WTC11 (cell line): ENCODE measurements around the gene FANCL.

Source experiments
- ATF1 ChIP-seq: sonication (generic); formaldehyde crosslinking; IDR thresholded peaks from 2 replicates; pipeline ENCODE4 v1.8.1; 2023; ENCODE audit warnings: mild to moderate bottlenecking, moderate library complexity, missing genetic modification reagents
- CREM ChIP-seq: sonication (generic); formaldehyde crosslinking; IDR thresholded peaks from 2 replicates; pipeline ENCODE4 v1.8.1; 2022; ENCODE audit warnings: mild to moderate bottlenecking, missing genetic modification reagents, moderate library complexity
- CTCF ChIP-seq: fragments of 200-600 bp; IDR thresholded peaks from 2 replicates; pipeline ENCODE4 v1.8.0; 2022; ENCODE audit warnings: antibody characterized with exemption
- ELF4 ChIP-seq: sonication (generic); formaldehyde crosslinking; IDR thresholded peaks from 2 replicates; pipeline ENCODE4 v1.8.1; 2022; ENCODE audit warnings: low read depth, mild to moderate bottlenecking, moderate library complexity, missing genetic modification reagents
- FOXK1 ChIP-seq: sonication (generic); formaldehyde crosslinking; IDR thresholded peaks from 2 replicates; pipeline ENCODE4 v1.8.0; 2022; ENCODE audit warnings: mild to moderate bottlenecking, moderate library complexity, missing genetic modification reagents
- NR1H2 ChIP-seq: sonication (generic); formaldehyde crosslinking; IDR thresholded peaks from 2 replicates; pipeline ENCODE4 v1.9.0; 2021; ENCODE audit warnings: mild to moderate bottlenecking, moderate library complexity, missing genetic modification reagents
- PREB ChIP-seq: sonication (generic); formaldehyde crosslinking; IDR thresholded peaks from 2 replicates; pipeline ENCODE4 v1.8.1; 2022; ENCODE audit warnings: mild to moderate bottlenecking, missing genetic modification reagents, moderate library complexity, borderline replicate concordance
- SP1 ChIP-seq: sonication (generic); formaldehyde crosslinking; conservative IDR thresholded peaks from 2 replicates; pipeline ENCODE4 v1.8.1; 2022; ENCODE audit warnings: missing genetic modification reagents
- USF2 ChIP-seq: sonication (generic); formaldehyde crosslinking; IDR thresholded peaks from 2 replicates; pipeline ENCODE4 v1.8.1; 2023; ENCODE audit warnings: mild to moderate bottlenecking, missing genetic modification reagents, moderate library complexity
- ZNF512 ChIP-seq: sonication (generic); formaldehyde crosslinking; IDR thresholded peaks from 2 replicates; pipeline ENCODE4 v1.8.1; 2022; ENCODE audit warnings: missing genetic modification reagents, borderline replicate concordance
- ZNF671 ChIP-seq: fragments of 250-450 bp; sonication (Bioruptor Pico); IDR thresholded peaks from 2 replicates; pipeline ENCODE4 v1.8.0; 2021; ENCODE audit warnings: mild to moderate bottlenecking
- TF ChIP-seq, protein P1 (sequence below): sonication (generic); formaldehyde crosslinking; IDR thresholded peaks from 2 replicates; pipeline ENCODE4 v1.8.0; 2022; ENCODE audit warnings: mild to moderate bottlenecking, missing genetic modification reagents

- TF ChIP-seq CTCF: no peak
- TF ChIP-seq FOXK1 (CRISPR knock-in tag): no peak
- TF ChIP-seq PREB (CRISPR knock-in tag): no peak
- TF ChIP-seq, protein P1, sequence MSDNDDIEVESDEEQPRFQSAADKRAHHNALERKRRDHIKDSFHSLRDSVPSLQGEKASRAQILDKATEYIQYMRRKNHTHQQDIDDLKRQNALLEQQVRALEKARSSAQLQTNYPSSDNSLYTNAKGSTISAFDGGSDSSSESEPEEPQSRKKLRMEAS: no peak
- TF ChIP-seq NR1H2 (CRISPR knock-in tag): no peak
- no peak for TF ChIP-seq USF2
- TF ChIP-seq ZNF512 (CRISPR knock-in tag): no peak
- no peak for TF ChIP-seq SP1 (CRISPR knock-in tag)
- TF ChIP-seq ELF4 (CRISPR knock-in tag): no peak
- no peak for TF ChIP-seq ATF1 (CRISPR knock-in tag)
- no peak for TF ChIP-seq ZNF671 (CRISPR knock-in tag)
- TF ChIP-seq CREM (CRISPR knock-in tag): no peak
These were observed 12.8 kb downstream of the FANCL start for GRCh38 chr2:58228299-58228698.
